Stimulated activated CD4-positive, alpha-beta T cell treated with anti-CD3 and anti-CD28 coated beads, Interleukin-12 subunit alpha, Interleukin-12 subunit beta, amount 100 ng/mL, for 48 hours (primary cell): Measurements from ENCODE around the gene CCNQ.
"Not testable (repeated sequence)": the region's sequence is repeated elsewhere in the genome, so short reads cannot be mapped to it uniquely, and the experiment has no call there.

ENCODE experiments used
- DNase-seq, 3 donors: peaks; one replicate each; pipeline ENCODE4 v3.0.0-alpha.2; 2020; ENCODE audit warnings: low read depth in 2 of 3, low spot score in 1 of 3

The CCNQ gene

DNA sequence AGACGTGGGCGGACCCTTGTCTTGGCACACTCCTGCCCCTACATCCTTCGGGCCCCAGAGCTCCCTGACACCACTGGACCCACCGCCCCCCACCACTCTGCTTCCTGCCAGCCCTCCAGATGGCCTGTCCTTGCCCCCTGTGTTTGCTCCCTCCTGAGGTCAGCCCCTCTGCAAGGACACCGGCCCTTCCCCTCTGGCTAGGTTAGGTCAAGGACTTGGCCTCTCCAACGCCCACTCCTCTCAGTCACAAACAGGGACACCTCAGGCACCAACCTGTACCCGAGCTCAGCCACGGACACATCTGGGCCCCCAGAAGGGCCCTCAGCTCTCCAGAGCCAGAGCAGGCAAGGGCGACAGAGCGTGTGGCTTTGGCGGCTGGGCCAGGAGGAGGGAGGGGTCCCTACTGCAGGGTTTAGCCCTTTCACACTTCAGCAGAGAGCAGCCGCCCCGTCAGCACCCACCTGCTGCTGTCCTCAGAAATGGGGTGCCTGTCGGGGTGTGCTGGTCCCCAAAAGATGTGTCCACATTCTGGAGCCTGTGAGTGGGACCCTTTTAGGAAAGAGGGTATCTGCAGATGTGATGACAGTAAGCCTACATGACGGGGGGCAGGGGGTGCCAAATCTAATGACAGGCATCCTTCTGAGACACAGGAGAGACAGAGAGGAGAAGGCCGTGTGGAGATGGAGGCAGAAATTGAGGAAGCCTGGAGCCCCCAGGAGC is 24.5 kb upstream of the CCNQ start:
- DNase-seq, result no peak

DNA sequence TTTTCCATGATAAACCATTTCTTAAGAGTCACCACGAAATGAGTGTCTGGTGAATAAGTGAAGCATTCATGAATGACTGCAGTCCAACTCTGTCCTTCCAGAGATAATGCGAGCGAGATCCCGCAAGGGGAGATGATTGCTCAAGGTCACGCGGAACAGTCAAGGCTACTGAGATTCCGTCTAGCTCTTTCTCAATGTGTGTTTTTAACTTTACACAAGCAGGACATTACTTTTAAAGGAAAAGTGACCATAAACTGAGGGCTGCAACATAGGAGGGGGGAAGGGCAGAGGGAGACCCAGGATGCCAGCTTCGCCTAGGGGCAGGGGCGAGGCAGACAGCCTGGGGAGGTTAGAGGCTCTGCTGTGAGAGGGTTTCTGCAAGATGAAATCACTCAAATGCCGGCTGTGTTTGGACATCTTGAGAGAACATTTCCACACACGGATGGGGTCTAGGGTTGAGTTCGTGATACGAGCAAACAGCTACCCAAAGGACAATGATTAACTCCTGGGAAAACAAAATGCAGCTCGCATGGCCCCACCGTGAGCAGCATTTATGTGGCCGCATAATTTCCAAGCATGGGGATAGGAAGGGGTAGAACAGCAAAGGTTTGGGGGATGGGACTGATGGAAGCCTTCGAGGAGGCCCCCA is 23.8 kb upstream of the CCNQ start:
- no peak for DNase-seq

- DNase-seq, result no peak
Observed at GRCh38 chrX:153621949-153622598, 23.1 kb upstream of the CCNQ start.

GRCh38 chrX:153620576-153620975 is 21.6 kb upstream of the CCNQ start:
- DNase-seq, result no peak

- DNase-seq, result no peak
Observed at GRCh38 chrX:153614818-153615217, 15.9 kb upstream of the CCNQ start.

DNA sequence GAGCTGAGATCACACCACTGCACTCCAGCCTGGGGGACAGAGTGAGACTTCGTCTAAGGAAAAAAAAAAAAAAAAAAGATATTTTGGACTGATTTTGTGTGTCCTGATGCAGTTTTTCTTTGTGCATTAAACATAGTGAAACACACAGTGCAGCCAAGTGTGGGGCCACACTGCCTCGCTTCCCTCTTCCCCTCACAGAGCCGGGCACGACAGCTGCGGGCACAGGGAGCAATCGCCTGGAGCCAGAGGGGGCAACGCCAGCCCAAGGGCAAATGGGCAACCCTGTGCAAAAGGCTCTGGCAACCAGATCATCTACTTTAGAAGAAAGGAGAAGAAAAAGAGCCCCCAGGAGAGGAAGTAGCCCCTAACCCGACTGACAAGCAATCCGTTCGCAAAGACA is 13.5 kb upstream of the CCNQ start:
- DNase-seq, result no peak

DNA sequence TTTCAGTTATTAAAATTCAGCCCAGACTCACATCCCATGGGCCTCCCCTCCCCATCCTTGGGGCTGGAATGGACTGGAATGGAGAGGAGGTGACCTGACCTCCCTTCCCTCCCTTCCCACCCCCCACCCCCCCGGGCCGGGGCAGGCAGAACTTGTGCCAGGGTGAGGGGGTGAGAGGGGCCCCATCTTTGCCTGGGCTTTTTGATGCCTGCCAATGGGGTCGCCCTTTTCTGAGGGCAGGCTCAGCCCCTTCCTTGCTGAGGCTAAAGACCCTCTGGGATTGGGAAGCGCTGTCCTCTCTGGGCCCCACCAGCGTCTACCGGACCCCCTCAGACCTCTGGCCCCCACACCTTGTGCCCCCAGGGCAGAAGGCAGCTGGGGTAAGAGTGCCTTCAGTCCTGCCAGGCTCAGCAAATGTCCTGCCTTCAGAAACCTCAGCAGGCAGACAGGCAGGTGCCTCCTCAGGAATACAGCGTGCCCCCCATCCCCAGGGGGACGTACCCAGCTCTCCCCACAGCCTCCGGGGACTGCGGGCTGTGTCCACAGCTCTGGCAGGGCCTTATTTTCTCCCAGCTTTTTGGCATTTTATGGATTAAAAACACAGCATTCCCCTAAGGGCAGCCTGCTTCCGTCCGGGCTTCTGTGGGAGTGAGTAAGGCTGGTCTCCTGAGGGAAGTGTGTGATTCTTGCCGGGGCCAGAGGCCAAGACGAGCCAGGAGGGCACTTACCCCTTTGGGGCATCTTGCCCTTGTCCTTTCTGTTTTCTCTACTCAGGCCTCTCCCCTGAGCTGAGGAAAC is 12.6 kb upstream of the CCNQ start:
- no peak for DNase-seq

DNA sequence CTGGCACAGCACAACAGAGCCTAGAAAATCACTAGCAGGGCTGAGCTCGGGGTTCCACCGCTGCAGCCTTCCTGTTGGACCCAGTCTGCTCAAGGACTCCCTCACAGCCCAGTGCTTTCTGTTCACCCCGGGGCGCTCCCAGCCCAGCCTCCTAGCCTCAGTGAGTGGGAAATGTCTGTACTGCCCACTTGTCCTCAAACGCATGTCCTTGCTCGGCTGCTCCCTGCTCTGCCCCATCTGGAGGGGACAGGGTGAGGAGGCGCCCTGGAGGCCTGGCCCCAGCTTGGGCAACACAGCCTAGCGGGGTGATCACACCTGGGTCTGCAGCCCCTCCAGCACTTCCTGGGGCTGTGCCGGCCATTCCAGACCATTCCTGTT is 11.9 kb upstream of the CCNQ start:
- DNase-seq, result no peak

DNA sequence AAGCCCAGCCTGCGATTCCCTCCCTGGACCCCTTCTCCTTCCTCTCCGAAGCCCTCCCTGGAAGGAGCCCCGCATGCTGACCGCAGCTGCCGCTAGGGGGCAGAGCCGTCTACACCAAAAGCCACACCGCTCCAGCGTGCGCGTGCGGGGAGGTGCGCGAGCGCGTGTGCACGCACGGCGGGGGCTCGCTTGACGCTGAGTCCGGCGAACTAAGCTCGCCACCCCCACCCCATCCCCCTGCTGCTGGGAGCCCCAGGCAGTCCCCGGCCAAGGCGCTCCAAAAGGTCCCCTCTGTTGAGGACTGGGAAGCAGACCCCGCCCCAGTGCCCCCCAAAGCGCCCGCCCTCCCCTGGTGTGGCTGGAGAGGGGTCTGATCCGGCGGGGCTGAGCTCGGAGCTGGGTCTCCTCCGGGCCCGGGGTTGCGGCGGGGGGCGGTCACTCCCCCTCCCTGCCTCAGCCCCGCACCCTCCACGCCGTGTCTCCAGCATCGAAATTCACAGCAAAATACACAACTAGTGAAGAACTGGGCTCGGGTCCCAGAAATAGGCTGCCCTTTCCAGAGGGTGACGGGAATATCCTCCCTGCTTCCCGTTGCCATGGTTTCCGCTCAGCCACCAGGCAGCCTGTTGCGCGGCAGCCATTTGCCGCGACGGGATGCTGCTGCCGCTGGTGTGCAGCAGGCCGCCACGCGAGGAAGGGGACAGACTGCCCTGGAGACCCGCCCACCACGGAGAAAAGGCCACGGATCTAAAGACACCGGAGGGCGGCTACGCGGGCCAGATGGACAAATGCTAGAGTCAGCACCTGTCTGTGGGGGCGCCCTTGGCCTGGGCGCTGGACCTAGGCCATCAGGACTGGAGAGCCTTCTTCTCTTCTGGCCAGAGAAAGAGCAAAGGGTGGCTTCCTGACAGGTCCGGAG is 11.2 kb upstream of the CCNQ start:
- peak; percentile 60 to 68 (median 67) for DNase-seq

- DNase-seq, result no peak
Observed at GRCh38 chrX:153608806-153609205, 9.9 kb upstream of the CCNQ start.

GRCh38 chrX:153608376-153608775 is 9.4 kb upstream of the CCNQ start:
- DNase-seq, result no peak

DNA sequence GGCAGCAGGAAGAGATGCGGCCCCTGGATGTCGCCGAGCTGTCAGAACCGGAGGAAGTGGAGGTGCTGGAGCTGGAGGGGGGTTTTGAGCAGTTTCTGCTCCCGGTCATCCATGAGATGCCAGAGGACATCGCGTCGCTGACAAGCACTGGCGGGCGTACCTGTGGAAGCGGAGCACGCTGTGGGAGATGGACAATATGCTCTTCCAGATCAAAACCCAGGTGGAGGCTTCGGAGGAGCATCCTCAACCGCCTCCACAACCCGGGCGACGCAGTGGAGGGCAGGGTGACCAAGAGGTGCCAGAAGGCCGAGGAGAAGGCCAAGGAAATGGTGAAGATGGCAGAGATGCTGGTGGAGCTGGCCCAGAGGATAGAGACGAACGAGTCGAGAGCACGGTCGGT is 7.6 kb upstream of the CCNQ start:
- no peak for DNase-seq

GRCh38 chrX:153604666-153605380 is 5.9 kb upstream of the CCNQ start:
- DNase-seq, result not testable (repeated sequence)

- DNase-seq, result no peak
Observed at GRCh38 chrX:153603131-153603656, 4.3 kb upstream of the CCNQ start.

- no peak for DNase-seq
Observed at GRCh38 chrX:153602601-153603000, 3.7 kb upstream of the CCNQ start.

- no peak for DNase-seq
Observed at GRCh38 chrX:153601511-153602110, 2.7 kb upstream of the CCNQ start.

DNA sequence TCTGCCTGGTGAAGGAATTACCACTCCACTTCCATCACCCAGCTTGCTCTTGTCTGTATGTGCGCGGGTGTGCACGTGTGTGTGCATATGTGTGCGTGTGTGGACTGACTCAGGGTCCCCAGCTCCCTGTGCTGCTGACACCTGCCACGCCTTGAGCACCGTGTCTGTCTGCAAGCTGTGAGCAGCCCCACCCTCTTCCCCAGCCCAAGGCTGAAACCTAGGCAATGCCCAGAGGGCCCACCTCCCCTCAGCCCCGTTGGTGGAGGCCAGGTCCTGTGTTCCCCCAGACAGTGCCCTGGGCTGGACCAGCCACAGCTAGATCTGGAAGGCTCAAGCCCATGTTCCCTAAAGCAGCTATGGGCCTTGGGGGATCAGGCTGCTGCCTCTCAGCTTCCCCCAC is 2.0 kb upstream of the CCNQ start:
- no peak for DNase-seq

GRCh38 chrX:153600032-153600373 is 1.1 kb upstream of the CCNQ start:
- no peak for DNase-seq
